ENCODE data around the gene GNG4. TPM values are rescaled to one million over a fixed set of nuclear protein-coding genes. Genes with fewer than 3 reads are reported as not detected.

The GNG4 gene
- total RNA-seq, 1 donor from 2014 or later, result 0.11 TPM

GRCh38 chr1:235515844-235516512, 133.6 kb downstream of the GNG4 start:
- Histone ChIP-seq H3K27me3 (ENCODE audit: low read depth) (peaks cover 5% of the 10 kb centered on the region), H3K27ac (replicated peaks) (no peak overlapping the region), H3K36me3 (no peaks in the 10 kb centered on the region), H3K9me3 (replicated peaks) (no peaks in the 10 kb centered on the region), H3K4me3 (no peak overlapping the region), H3K4me1 (no peaks in the 10 kb centered on the region)
- intact Hi-C loops (cut with micrococcal nuclease), result no loop called here
- no peak for TF ChIP-seq CTCF (IDR thresholded peaks at IDR 0.05; ENCODE audit: borderline replicate concordance)
- no peak for DNase-seq

DNA sequence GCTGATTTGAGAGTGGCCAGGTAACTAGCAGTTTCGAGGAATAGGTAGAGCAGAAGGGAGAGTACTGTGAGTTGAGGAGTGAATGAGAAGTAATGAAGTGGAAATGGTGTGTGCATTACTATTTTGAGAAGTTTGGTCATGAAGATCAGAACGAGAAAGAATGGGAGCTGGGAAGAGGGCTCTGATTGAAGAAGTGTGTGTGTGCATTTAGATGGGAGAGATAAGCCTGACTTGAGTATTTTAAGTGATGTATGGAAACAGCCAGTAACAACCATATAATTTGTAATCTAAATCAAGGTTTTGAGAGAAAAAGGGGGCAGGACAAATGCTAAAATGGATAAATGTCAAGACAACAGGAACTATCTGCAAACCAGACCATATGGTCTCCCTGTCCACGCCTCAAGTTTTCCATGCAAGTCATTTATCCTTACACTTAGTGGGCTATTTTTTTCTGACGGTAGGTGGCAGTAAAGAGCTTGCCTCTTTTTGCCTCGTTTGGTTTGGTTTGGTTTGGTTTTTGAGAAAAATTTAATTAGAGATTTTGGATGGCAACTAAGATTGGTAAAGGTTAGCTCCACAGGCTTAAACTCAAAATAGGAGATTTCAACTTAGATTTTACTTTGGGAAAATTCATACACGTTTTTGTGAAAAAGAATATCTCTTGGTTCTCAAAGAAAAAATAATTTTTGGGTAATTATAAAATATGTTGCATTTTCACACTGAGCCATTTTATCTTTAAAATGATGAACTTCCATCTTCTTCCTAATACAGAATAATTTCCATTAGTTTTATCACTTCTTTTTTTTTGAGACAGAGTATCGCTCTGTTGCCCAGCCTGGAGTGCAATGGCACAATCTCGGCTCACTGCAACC, 135.9 kb downstream of the GNG4 start:
- Histone ChIP-seq H3K4me1 (no peaks in the 10 kb centered on the region), H3K27ac (replicated peaks) (no peak overlapping the region), H3K27me3 (ENCODE audit: low read depth) (no peaks in the 10 kb centered on the region), H3K36me3 (no peaks in the 10 kb centered on the region), H3K9me3 (replicated peaks) (no peaks in the 10 kb centered on the region), H3K4me3 (no peak overlapping the region)
- no peak for DNase-seq
- TF ChIP-seq CTCF (IDR thresholded peaks at IDR 0.05; ENCODE audit: borderline replicate concordance), result peak; percentile 95
- intact Hi-C loops (cut with micrococcal nuclease), result no loop called here

DNA sequence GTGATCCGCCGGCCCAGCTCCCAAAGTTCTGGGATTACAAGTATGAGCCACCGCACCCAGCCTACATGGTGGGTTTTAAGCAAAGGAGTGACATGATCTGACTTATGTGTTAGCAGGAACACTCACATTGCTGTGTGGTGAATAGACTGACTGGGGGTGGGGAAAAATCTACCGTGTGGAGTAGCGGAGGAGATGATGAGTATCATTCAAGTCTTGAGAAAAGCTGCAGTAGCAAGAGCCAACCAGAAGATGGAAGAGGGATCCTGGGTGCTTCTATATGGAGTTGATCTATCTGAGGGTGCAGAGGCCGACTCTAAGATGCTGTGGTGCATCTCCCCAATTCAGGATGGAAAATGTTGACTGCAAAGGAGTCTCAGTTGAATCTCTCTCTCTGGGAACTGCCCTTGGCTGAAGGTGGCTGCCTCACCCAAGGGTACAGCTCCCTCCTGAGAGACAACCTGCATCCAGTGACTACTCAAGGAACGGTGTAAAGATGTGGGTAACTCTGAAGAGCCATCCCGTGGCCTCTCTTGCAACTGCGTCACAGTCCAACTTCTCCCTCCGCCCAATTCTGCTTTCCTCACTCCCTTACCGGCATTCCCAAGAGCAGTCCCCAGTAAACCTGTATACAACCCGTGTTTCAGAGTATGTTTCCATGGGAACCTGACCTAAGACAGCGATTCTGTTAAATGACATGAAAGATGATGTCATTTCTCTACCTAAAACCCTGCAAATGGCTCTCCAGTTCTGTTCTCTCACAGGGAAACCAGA, 137.9 kb downstream of the GNG4 start:
- DNase-seq, result no peak
- intact Hi-C loops (cut with micrococcal nuclease), result no loop called here
- H3K36me3 ChIP-seq, result no peaks in the 10 kb centered on the region
- TF ChIP-seq CTCF (IDR thresholded peaks at IDR 0.05; ENCODE audit: borderline replicate concordance), result no peak
- H3K27me3 ChIP-seq (ENCODE audit: low read depth), result no peaks in the 10 kb centered on the region
- H3K9me3 ChIP-seq (replicated peaks), result no peaks in the 10 kb centered on the region
- no peak overlapping the region for H3K4me3 ChIP-seq
- H3K4me1 ChIP-seq, result no peaks in the 10 kb centered on the region
- no peak overlapping the region for H3K27ac ChIP-seq (replicated peaks)

DNA sequence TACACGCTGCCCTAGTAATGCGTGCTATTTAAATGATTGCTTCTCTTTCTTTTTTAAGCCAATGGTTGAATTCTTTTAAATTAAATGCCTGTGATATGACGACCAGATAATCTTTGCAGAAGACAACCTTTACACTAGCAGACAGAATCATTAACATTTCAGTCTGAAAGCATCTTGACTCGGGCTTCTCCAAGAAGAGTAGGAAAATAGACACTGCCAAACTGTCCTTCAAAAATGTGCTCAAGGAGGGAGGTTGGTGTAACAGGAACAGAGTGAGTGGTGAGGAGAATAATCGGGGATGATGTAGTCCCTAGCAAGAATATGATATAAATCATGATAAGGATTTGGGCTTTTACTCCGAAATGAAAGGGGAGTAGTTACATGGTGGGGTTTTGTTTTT, 138.8 kb downstream of the GNG4 start:
- intact Hi-C loops (cut with micrococcal nuclease), result no loop called here
- no peak for TF ChIP-seq CTCF (IDR thresholded peaks at IDR 0.05; ENCODE audit: borderline replicate concordance)
- no peak for DNase-seq

DNA sequence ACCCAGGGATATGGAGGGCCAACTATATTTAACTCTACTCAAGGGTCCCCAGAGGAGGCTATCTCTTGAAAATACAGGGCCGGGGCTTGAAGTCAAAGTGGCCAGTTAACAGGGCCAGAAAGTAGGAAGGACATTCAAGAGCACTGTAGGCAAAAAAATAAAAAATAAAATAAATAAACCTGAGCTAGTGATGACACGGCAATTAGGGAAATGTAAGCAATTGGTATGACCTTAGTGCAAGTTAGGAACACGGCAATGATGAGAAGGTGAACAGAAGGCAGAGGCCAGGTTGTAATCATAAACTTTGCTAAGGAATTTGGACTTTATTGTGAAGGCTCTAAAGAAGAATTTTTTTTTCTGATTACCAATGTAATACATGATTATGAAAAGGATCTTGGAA, 142.0 kb downstream of the GNG4 start:
- Histone ChIP-seq H3K36me3 (no peaks in the 10 kb centered on the region), H3K9me3 (replicated peaks) (no peaks in the 10 kb centered on the region), H3K4me1 (peaks cover 25% of the 10 kb centered on the region), H3K4me3 (no peak overlapping the region), H3K27ac (replicated peaks) (no peak overlapping the region), H3K27me3 (ENCODE audit: low read depth) (no peaks in the 10 kb centered on the region)
- no peak for DNase-seq
- TF ChIP-seq CTCF (IDR thresholded peaks at IDR 0.05; ENCODE audit: borderline replicate concordance), result no peak
- intact Hi-C loops (cut with micrococcal nuclease), result no loop called here

More for the DNA sequence above, 138.8 kb downstream of the GNG4 start:
- H3K27me3 ChIP-seq (ENCODE audit: low read depth), result no peaks in the 10 kb centered on the region
- H3K9me3 ChIP-seq (replicated peaks), result no peaks in the 10 kb centered on the region
- H3K27ac ChIP-seq (replicated peaks), result no peak overlapping the region
- no peak overlapping the region for H3K4me3 ChIP-seq
- H3K4me1 ChIP-seq, result peaks cover 3% of the 10 kb centered on the region
- H3K36me3 ChIP-seq, result no peaks in the 10 kb centered on the region
